ENCODE results near the gene KCNV2. TPM values are rescaled to one million over a fixed set of nuclear protein-coding genes. Genes with fewer than 3 reads are reported as not detected.

The KCNV2 gene
- total and polyA plus RNA-seq, 2 donors (not counting 1 experiment from before 2014, with no cell fraction given), result not detected

DNA sequence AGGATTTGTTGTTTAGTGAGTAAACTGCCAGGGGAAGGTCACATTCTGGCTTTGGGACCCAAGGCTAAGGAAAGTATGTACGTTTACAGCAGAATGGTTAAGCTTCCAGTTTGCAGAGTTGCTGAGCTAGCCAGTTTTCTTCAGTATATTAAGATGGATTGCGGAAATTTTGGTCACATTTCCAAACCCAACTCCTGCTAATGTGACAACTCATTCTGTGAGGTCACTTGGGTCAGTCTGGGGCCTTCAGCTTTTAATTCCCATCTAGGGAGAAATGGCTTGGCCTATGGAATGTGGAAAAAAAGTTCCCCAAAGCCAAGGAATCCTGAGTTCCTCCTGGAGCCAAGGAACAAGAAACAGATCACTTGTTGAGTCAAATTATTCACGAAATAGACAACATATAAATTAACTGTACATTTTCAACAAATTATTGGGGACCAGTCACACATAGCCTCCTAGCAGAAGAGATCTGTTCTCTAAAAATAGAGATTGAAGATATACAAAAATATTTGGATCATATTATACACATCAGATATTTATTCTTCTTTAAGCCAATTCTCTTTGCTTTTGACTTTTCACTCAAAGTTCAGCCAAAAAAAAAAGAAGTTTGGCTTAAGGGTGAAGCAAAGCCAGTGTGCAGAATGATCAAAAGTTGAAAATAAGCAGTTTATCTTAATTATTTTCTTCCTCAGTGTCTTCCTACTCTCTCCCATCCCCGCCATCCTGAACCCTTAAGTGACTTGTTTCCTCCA, 8.8 kb downstream of the KCNV2 start:
- whole genome bisulfite sequencing (ENCODE audit: insufficient coverage), result 100% methylated on average over 2 of the region's 4 CpGs
- Histone ChIP-seq H3K9me3 (ENCODE audit: control extremely low read depth in 1 of 3, control insufficient read depth in 2 of 3, insufficient read depth in 1 of 3, low read length in 2 of 3) (no peaks in the 10 kb centered on the region), H3K27me3 (replicated peaks in 1 of 4; ENCODE audit: control extremely low read depth in 1 of 4, control insufficient read depth in 3 of 4, insufficient read depth in 4 of 4, low read length in 3 of 4) (no peaks in the 10 kb centered on the region), H3K9ac (ENCODE audit: low read length) (no peak overlapping the region), H3K4me3 (ENCODE audit: control extremely low read depth in 1 of 5, extremely low read depth in 1 of 5, insufficient read depth in 1 of 5, low read depth in 2 of 5, low read length in 4 of 5) (no peak overlapping the region), H2AFZ (ENCODE audit: insufficient read depth, low read depth, low read length, poor library complexity, severe bottlenecking) (no peak overlapping the region), H3K4me1 (ENCODE audit: control insufficient read depth in 2 of 2, insufficient read depth in 2 of 2, low read length in 2 of 2) (peaks cover 3 to 7% of the 10 kb centered on the region in 2 donors), H3K4me2 (replicated peaks; ENCODE audit: low read depth, low read length, poor library complexity, severe bottlenecking) (no peak overlapping the region), H3K27ac (ENCODE audit: low read length in 2 of 2) (no peak overlapping the region), H4K20me1 (ENCODE audit: control insufficient read depth, insufficient read depth, low read length, poor library complexity, severe bottlenecking) (no peaks in the 10 kb centered on the region), H3K36me3 (replicated peaks in 1 of 2; ENCODE audit: control extremely low read depth in 1 of 2, control insufficient read depth in 1 of 2, extremely low read depth in 1 of 2, insufficient read depth in 2 of 2, low read length in 1 of 2) (no peaks in the 10 kb centered on the region), H3K79me2 (ENCODE audit: control insufficient read depth, insufficient read depth, low read length) (no peaks in the 10 kb centered on the region)
- ATAC-seq (ENCODE audit: low read depth) (no peak), DNase-seq (no peak)
- Mint-ChIP-seq H3K9me3 (ENCODE audit: insufficient read depth) (no peaks in the 10 kb centered on the region), H3K27ac (no peak overlapping the region), H3K27me3 (no peaks in the 10 kb centered on the region), H3K4me3 (no peak overlapping the region), H3K4me1 (peaks cover 14% of the 10 kb centered on the region)
- intact Hi-C loops (cut with micrococcal nuclease), result no loop called here
- ChIA-PET POLR2A (no interaction called here), CTCF (no interaction called here)
- no peak for TF ChIP-seq EZH2 (IDR thresholded peaks at IDR 0.05; ENCODE audit: borderline replicate concordance, insufficient read depth, low read depth, low read length, poor library complexity, severe bottlenecking)
- TF ChIP-seq, protein P1, sequence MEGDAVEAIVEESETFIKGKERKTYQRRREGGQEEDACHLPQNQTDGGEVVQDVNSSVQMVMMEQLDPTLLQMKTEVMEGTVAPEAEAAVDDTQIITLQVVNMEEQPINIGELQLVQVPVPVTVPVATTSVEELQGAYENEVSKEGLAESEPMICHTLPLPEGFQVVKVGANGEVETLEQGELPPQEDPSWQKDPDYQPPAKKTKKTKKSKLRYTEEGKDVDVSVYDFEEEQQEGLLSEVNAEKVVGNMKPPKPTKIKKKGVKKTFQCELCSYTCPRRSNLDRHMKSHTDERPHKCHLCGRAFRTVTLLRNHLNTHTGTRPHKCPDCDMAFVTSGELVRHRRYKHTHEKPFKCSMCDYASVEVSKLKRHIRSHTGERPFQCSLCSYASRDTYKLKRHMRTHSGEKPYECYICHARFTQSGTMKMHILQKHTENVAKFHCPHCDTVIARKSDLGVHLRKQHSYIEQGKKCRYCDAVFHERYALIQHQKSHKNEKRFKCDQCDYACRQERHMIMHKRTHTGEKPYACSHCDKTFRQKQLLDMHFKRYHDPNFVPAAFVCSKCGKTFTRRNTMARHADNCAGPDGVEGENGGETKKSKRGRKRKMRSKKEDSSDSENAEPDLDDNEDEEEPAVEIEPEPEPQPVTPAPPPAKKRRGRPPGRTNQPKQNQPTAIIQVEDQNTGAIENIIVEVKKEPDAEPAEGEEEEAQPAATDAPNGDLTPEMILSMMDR (IDR thresholded peaks at IDR 0.05), result no peak

DNA sequence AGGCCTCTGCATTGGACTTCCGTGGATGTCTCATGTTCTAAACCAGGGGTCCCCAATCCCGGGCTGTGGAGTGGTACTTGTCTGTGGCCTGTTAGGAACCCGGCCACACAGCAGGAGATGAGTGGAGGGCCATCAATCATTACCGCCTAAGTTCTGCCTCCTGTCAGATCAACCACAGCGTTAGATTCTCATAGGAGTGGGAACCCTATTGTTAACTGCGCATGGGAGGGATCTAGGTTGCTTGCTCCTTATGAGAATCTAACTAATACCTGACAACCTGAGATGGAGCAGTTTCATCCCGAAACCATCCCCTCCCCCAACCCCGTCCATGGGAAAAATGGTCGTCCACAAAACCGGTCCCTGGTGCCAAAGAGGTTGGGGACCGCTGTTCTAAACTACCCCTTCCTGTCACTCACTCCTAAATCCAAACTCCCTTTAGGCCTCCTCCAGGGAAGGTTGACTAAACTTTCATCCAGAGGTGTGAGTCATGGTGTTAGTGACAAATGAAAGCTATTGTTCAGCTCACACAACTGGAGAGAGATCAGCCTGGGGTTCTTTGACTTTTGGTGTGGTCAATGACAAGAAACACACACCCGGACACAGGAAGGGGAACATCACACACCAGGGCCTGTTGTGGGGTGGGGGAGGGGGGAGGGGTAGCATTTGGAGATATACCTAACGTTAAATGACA, 9.5 kb downstream of the KCNV2 start:
- Mint-ChIP-seq H3K27ac (no peak overlapping the region), H3K4me1 (peaks cover 14% of the 10 kb centered on the region), H3K4me3 (no peak overlapping the region), H3K27me3 (no peaks in the 10 kb centered on the region), H3K9me3 (ENCODE audit: insufficient read depth) (no peaks in the 10 kb centered on the region)
- Histone ChIP-seq H3K27ac (ENCODE audit: low read length in 2 of 2) (no peak overlapping the region), H2AFZ (ENCODE audit: insufficient read depth, low read depth, low read length, poor library complexity, severe bottlenecking) (no peak overlapping the region), H3K79me2 (ENCODE audit: control insufficient read depth, insufficient read depth, low read length) (no peaks in the 10 kb centered on the region), H3K27me3 (replicated peaks in 1 of 4; ENCODE audit: control extremely low read depth in 1 of 4, control insufficient read depth in 3 of 4, insufficient read depth in 4 of 4, low read length in 3 of 4) (no peaks in the 10 kb centered on the region), H4K20me1 (ENCODE audit: control insufficient read depth, insufficient read depth, low read length, poor library complexity, severe bottlenecking) (no peaks in the 10 kb centered on the region), H3K9me3 (ENCODE audit: control extremely low read depth in 1 of 3, control insufficient read depth in 2 of 3, insufficient read depth in 1 of 3, low read length in 2 of 3) (no peaks in the 10 kb centered on the region), H3K9ac (ENCODE audit: low read length) (no peak overlapping the region), H3K4me1 (ENCODE audit: control insufficient read depth in 2 of 2, insufficient read depth in 2 of 2, low read length in 2 of 2) (peaks cover 3 to 7% of the 10 kb centered on the region in 2 donors), H3K36me3 (replicated peaks in 1 of 2; ENCODE audit: control extremely low read depth in 1 of 2, control insufficient read depth in 1 of 2, extremely low read depth in 1 of 2, insufficient read depth in 2 of 2, low read length in 1 of 2) (no peaks in the 10 kb centered on the region), H3K4me2 (replicated peaks; ENCODE audit: low read depth, low read length, poor library complexity, severe bottlenecking) (no peak overlapping the region), H3K4me3 (ENCODE audit: control extremely low read depth in 1 of 5, extremely low read depth in 1 of 5, insufficient read depth in 1 of 5, low read depth in 2 of 5, low read length in 4 of 5) (no peak overlapping the region)
- ChIA-PET POLR2A (no interaction called here), CTCF (interaction anchor here (1.1 to 1.2 kb wide), 2 partner anchors 15 to 91 kb away, joined by 3 to 5 read pairs; no protein-coding TSS in a partner anchor)
- intact Hi-C loops (cut with micrococcal nuclease), result no loop called here
- DNase-seq (no peak), ATAC-seq (ENCODE audit: low read depth) (no peak)
- TF ChIP-seq, protein P1 (IDR thresholded peaks at IDR 0.05), result no peak
- no peak for TF ChIP-seq EZH2 (IDR thresholded peaks at IDR 0.05; ENCODE audit: borderline replicate concordance, insufficient read depth, low read depth, low read length, poor library complexity, severe bottlenecking)
- WGBS (ENCODE audit: insufficient coverage), result 100% methylated on average over 2 of the region's 13 CpGs

Measured in B cell (primary cell).